ENCODE measurements around the gene RMC1. TPM values are rescaled to one million over a fixed set of nuclear protein-coding genes. Genes with fewer than 3 reads are reported as not detected.
A peak's percentile ranks its signal among the peaks of the same experiment; 100 is the strongest.

RMC1 gene
- total and polyA plus RNA-seq, 2 of the 13 experiments (the other 11 are each of a cell fraction or from before 2014, with no cell fraction given): 9.4 to 19.5 TPM

GRCh38 chr18:23560186-23560585, 56.9 kb downstream of the RMC1 start (continued):
- TF ChIP-seq ZBTB20 (CRISPR knock-in tag; IDR thresholded peaks at IDR 0.05; ENCODE audit: borderline replicate concordance, low read depth) (no peak), ZBTB2 (CRISPR knock-in tag; IDR thresholded peaks at IDR 0.05; ENCODE audit: low read depth) (no peak)

GRCh38 chr18:23563377-23564043, 60.2 kb downstream of the RMC1 start:
- Histone ChIP-seq H3K9me3 (ENCODE audit: low read length) (no peaks in the 10 kb centered on the region), H3K27ac (ENCODE audit: extremely low read length, insufficient read depth, low read length) (no peak overlapping the region), H2AFZ (ENCODE audit: low read length) (no peak overlapping the region), H3K4me1 (ENCODE audit: insufficient read depth, low read length) (peaks cover 22% of the 10 kb centered on the region), H3K9ac (ENCODE audit: insufficient read depth, low read depth, low read length) (no peak overlapping the region), H3K79me2 (ENCODE audit: insufficient read depth, low read length) (no peaks in the 10 kb centered on the region), H3K27me3 (ENCODE audit: control insufficient read depth in 1 of 2, insufficient read depth in 2 of 2, low read length in 2 of 2) (no peaks in the 10 kb centered on the region), H3K4me2 (ENCODE audit: low read depth, low read length) (no peak overlapping the region), H3K36me3 (replicated peaks in 1 of 2; ENCODE audit: control insufficient read depth in 1 of 2, insufficient read depth in 2 of 2, low read length in 2 of 2) (peaks cover 17 to 75% of the 10 kb centered on the region in 2 experiments), H3K4me3 (replicated peaks in 1 of 3; ENCODE audit: insufficient read depth in 1 of 3, low read depth in 2 of 3, low read length in 3 of 3) (no peak overlapping the region), H4K20me1 (ENCODE audit: insufficient read depth, low read length) (no peaks in the 10 kb centered on the region)
- 0 out of 2 replicates have a peak, but pooled peaks have one; percentile 23 for TF ChIP-seq POLR2G (IDR thresholded peaks at IDR 0.05; ENCODE audit: low read depth, low read length)
- TF ChIP-seq ZNF770 (CRISPR knock-in tag; IDR thresholded peaks at IDR 0.05): no peak
- no peak for TF ChIP-seq MTF1 (CRISPR knock-in tag; IDR thresholded peaks at IDR 0.05)
- no peak for TF ChIP-seq ZBTB10 (CRISPR knock-in tag; IDR thresholded peaks at IDR 0.05; ENCODE audit: borderline replicate concordance)
- TF ChIP-seq ZBTB26 (CRISPR knock-in tag; IDR thresholded peaks at IDR 0.05; ENCODE audit: borderline replicate concordance): no peak
- no peak for TF ChIP-seq ZNF263 (CRISPR knock-in tag; IDR thresholded peaks at IDR 0.05)
- ATAC-seq (no peak), DNase-seq (ENCODE audit: low spot score) (no peak), FAIRE-seq (no peak)
- intact Hi-C loops (cut with micrococcal nuclease; ENCODE audit: unreplicated experiment): no loop called here
- 100% methylated on average over 2 of the region's 2 CpGs for WGBS (ENCODE audit: low lambda C conversion rate)
- CTCF ChIA-PET (ENCODE audit: low intra/inter-chr PET ratio, low total read pairs): no interaction called here
- in situ Hi-C loops (cut with HindIII; ENCODE audit: extremely low pct_ligation_motif_present, low pct_unique_long_range_greater_than_20kb): no loop called here
- BruUV-seq (replicated peaks): no TSS peak
- POLR2A ChIA-PET: no interaction called here

Data from HepG2 (cell line).